HepG2 (cell line): ENCODE results near the gene CBX6. TPM values are rescaled to one million over a fixed set of nuclear protein-coding genes. Genes with fewer than 3 reads are reported as not detected.

Experiments used
- ATAC-seq: fragments of 200-7000 bp; cut with Tn5 transposase; 3 replicates; pipeline ENCODE4 v1.9.1; 2020; ENCODE audit warnings: mild to moderate bottlenecking, moderate library complexity
- BruUV-seq: library from RNA; stranded (reverse); fragments of 400-500 nt; replicated peaks from 2 replicates; lab custom pipeline; 2021; lab: Mats Ljungman, UMichigan
- CTCF ChIA-PET: fragments of 300-600 bp; formaldehyde crosslinking; extraction: SDS; loops from one replicate; lab custom pipeline; 2021; ENCODE audit warnings: low total read pairs, inconsistent platforms, low intra/inter-chr PET ratio; lab: Yijun Ruan, JAX
- POLR2A ChIA-PET: fragments of 350-600 bp; sonication (Branson Sonifier 250); formaldehyde crosslinking; loops from one replicate; lab custom pipeline; 2020; ENCODE audit warnings: antibody characterized with exemption, inconsistent platforms; lab: Yijun Ruan, JAX
- DNase-seq: peaks from one replicate; pipeline ENCODE4 v3.0.0-alpha.2; 2015; ENCODE audit warnings: low spot score
- FAIRE-seq: peaks from 3 replicates; lab custom pipeline; 2011; peaks lifted over from hg19 to GRCh38; lab: Jason Lieb, UNC
- H2AFZ ChIP-seq: one replicate; pipeline ENCODE4 v1.6.1; 2011; ENCODE audit warnings: low read length, inconsistent platforms
- H3K27ac ChIP-seq: fragments of 300-600 bp; 3 replicates; pipeline ENCODE4 v1.8.0; 2011; ENCODE audit warnings: mixed run types, mild to moderate bottlenecking, mixed read lengths, low read length, inconsistent platforms; ENCODE audit not compliant: insufficient read depth; ENCODE audit errors: extremely low read length
- H3K27me3 ChIP-seq, 2 experiments: fragments of 200-600 bp in 1 of 2; 2 replicates in 1 of 2; 3 replicates in 1 of 2; pipeline versions ENCODE4 v1.6.0 to v1.8.0; 2011; ENCODE audit warnings: low read length in 2 of 2, mild to moderate bottlenecking in 2 of 2, moderate library complexity in 2 of 2, inconsistent platforms in 1 of 2; ENCODE audit not compliant: insufficient read depth in 2 of 2, control insufficient read depth in 1 of 2
- H3K36me3 ChIP-seq, 2 experiments: fragments of 200-600 bp in 1 of 2; replicated peaks in 1 of 2; 2 replicates in 1 of 2; 3 replicates in 1 of 2; pipeline versions ENCODE4 v1.5.1 to v1.8.0; 2011; ENCODE audit warnings: low read length in 2 of 2, inconsistent platforms in 1 of 2; ENCODE audit not compliant: insufficient read depth in 2 of 2, control insufficient read depth in 1 of 2
- H3K4me1 ChIP-seq: 2 replicates; pipeline ENCODE4 v1.5.1; 2012; ENCODE audit warnings: low read length, inconsistent platforms; ENCODE audit not compliant: insufficient read depth
- H3K4me2 ChIP-seq: 2 replicates; pipeline ENCODE4 v1.6.0; 2011; ENCODE audit warnings: low read depth, low read length, inconsistent platforms
- H3K4me3 ChIP-seq, 3 experiments: fragments of 200-600 bp in 1 of 3; sonication (generic), shearing (Covaris generic) in 1 of 3; replicated peaks in 1 of 3; 2 replicates each; pipeline ENCODE4 v1.5.1; 2011 to 2016; ENCODE audit warnings: low read length in 3 of 3, inconsistent platforms in 2 of 3, low read depth in 2 of 3, mild to moderate bottlenecking in 2 of 3, control low read depth in 1 of 3, mixed read lengths in 1 of 3; ENCODE audit not compliant: insufficient read depth in 1 of 3
- H3K79me2 ChIP-seq: one replicate; pipeline ENCODE4 v1.6.1; 2011; ENCODE audit warnings: low read length, inconsistent platforms; ENCODE audit not compliant: insufficient read depth
- H3K9ac ChIP-seq: 2 replicates; pipeline ENCODE4 v1.6.0; 2011; ENCODE audit warnings: mild to moderate bottlenecking, low read depth, low read length, inconsistent platforms; ENCODE audit not compliant: insufficient read depth
- H3K9me3 ChIP-seq: 2 replicates; pipeline ENCODE4 v1.5.1; 2012; ENCODE audit warnings: mild to moderate bottlenecking, low read length
- H4K20me1 ChIP-seq: 2 replicates; pipeline ENCODE4 v1.6.0; 2011; ENCODE audit warnings: inconsistent platforms, mild to moderate bottlenecking, low read length, moderate library complexity; ENCODE audit not compliant: insufficient read depth
- AHR ChIP-seq: IDR thresholded peaks from 2 replicates; pipeline ENCODE4 v1.6.1; 2018; ENCODE audit warnings: missing genetic modification reagents, missing compliant biosample characterization
- CC2D1A ChIP-seq: sonication (generic); formaldehyde crosslinking; IDR thresholded peaks from 2 replicates; pipeline ENCODE4 v1.8.1; 2023; ENCODE audit warnings: mild to moderate bottlenecking, missing genetic modification reagents
- FOXK1 ChIP-seq: sonication (generic); formaldehyde crosslinking; IDR thresholded peaks from 2 replicates; pipeline ENCODE4 v1.4.0; 2020; ENCODE audit warnings: low read depth, missing genetic modification reagents, borderline replicate concordance
- GTF2F1 ChIP-seq: fragments of 150-350 bp; IDR thresholded peaks from 2 replicates; pipeline ENCODE4 v1.6.1; 2014; ENCODE audit warnings: low read length
- HNRNPK ChIP-seq: fragments of 200-400 bp; formaldehyde crosslinking; IDR thresholded peaks from 2 replicates; pipeline ENCODE4 v1.6.1; 2018; ENCODE audit warnings: low read length, low read depth, moderate library complexity, mild to moderate bottlenecking; ENCODE audit not compliant: poor library complexity, severe bottlenecking
- NFIB ChIP-seq: sonication (generic); formaldehyde crosslinking; IDR thresholded peaks from 2 replicates; pipeline ENCODE4 v1.9.0; 2021; ENCODE audit warnings: missing genetic modification reagents, mild to moderate bottlenecking, borderline replicate concordance
- PAWR ChIP-seq: sonication (generic); formaldehyde crosslinking; IDR thresholded peaks from 2 replicates; pipeline ENCODE4 v1.4.0; 2020; ENCODE audit warnings: missing genetic modification reagents, mild to moderate bottlenecking, borderline replicate concordance
- RARA ChIP-seq: IDR thresholded peaks from 2 replicates; pipeline ENCODE4 v1.6.1; 2016; ENCODE audit warnings: missing genetic modification reagents, missing compliant biosample characterization
- RFXAP ChIP-seq: sonication (generic); formaldehyde crosslinking; IDR thresholded peaks from 2 replicates; pipeline ENCODE4 v1.4.0; 2020; ENCODE audit warnings: missing genetic modification reagents, borderline replicate concordance
- TRIM24 ChIP-seq: sonication (generic); formaldehyde crosslinking; IDR thresholded peaks from 2 replicates; pipeline ENCODE4 v1.8.0; 2022; ENCODE audit warnings: mild to moderate bottlenecking, missing genetic modification reagents
- ZNF160 ChIP-seq: sonication (generic); formaldehyde crosslinking; IDR thresholded peaks from 2 replicates; pipeline ENCODE4 v1.8.0; 2022; ENCODE audit warnings: mild to moderate bottlenecking, inconsistent platforms, missing genetic modification reagents
- WGBS: methylation state at CpG from one replicate; pipeline ENCODE4 v1.1.6; 2017; ENCODE audit warnings: low lambda C conversion rate; 5-methylcytosine and 5-hydroxymethylcytosine counted together
- in situ Hi-C: cut with HindIII; loops from 2 replicates; pipeline ENCODE4 v1.10.0; 2017; ENCODE audit warnings: low pct_unique_long_range_greater_than_20kb; ENCODE audit not compliant: extremely low pct_ligation_motif_present
- intact Hi-C: fragments of 100-400 bp; cut with micrococcal nuclease; formaldehyde crosslinking; loops from one replicate; pipeline ENCODE4 v1.10.0; 2022; ENCODE audit not compliant: unreplicated experiment
- polyA plus RNA-seq, 8 experiments: library from polyadenylated mRNA; depleted of rRNA in 3 of 8; stranded (reverse) in 7 of 8; unstranded in 1 of 8; fragments of >200 nt; fragmentation: Illumina TruSeq in 4 of 8; extraction: Trizol in 4 of 8; gene quantifications; 2 replicates each; pipeline versions ENCODE4 v1.2.1 to v1.2.3, GENCODE V29; 2011 to 2016; ENCODE audit warnings: low read depth in 4 of 8, missing spikeins in 1 of 8, mixed read lengths in 1 of 8; ENCODE audit not compliant: insufficient read depth in 1 of 8
- total RNA-seq, 5 experiments: library from RNA; depleted of rRNA; stranded (reverse); fragments of >200 nt; fragmentation: Illumina TruSeq; extraction: Trizol; gene quantifications; 2 replicates each; pipeline ENCODE4 v1.2.3, GENCODE V29; 2016; ENCODE audit warnings: low read depth in 1 of 5
- TF ChIP-seq, protein P1 (sequence below): sonication (generic); formaldehyde crosslinking; IDR thresholded peaks from 2 replicates; pipeline ENCODE4 v1.5.1; 2020; ENCODE audit warnings: mild to moderate bottlenecking, missing genetic modification reagents
- TF ChIP-seq, protein P2 (sequence below): sonication (generic); formaldehyde crosslinking; IDR thresholded peaks from 2 replicates; pipeline ENCODE4 v1.5.0; 2020; ENCODE audit warnings: mild to moderate bottlenecking, missing genetic modification reagents, moderate library complexity

CBX6 gene
- total and polyA plus RNA-seq, 2 of the 13 experiments (the other 11 are each of a cell fraction or from before 2014, with no cell fraction given): 1.7 to 6.5 TPM

DNA sequence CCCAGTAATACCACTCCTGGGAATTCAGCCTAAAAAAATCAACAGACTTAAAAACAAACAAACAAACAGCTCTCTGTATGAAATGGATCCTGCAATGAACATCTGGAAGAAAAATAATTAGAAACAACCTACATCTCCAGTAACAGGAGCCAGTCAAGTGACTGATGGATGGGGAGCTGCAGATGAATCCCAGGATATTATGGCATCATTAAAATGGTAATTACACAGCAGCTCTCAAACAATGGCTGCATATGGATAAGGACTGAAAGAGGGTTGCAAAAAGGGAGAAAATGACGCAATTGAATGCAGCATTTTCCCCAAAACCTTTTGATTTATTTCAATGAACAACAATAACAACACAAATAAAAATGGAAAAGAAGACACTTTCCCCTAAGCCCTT, 32.3 kb downstream of the CBX6 start:
- intact Hi-C loops: loop anchor here (10.0 kb wide), 1 partner anchor 75 kb away; no protein-coding TSS in a partner anchor
- no TSS peak for BruUV-seq
- H3K79me2 ChIP-seq: no peaks in the 10 kb centered on the region
- TF ChIP-seq NFIB (CRISPR knock-in tag): no peak
- no peak for TF ChIP-seq FOXK1 (CRISPR knock-in tag)
- no peak for TF ChIP-seq CC2D1A (CRISPR knock-in tag)
- TF ChIP-seq, protein P1, sequence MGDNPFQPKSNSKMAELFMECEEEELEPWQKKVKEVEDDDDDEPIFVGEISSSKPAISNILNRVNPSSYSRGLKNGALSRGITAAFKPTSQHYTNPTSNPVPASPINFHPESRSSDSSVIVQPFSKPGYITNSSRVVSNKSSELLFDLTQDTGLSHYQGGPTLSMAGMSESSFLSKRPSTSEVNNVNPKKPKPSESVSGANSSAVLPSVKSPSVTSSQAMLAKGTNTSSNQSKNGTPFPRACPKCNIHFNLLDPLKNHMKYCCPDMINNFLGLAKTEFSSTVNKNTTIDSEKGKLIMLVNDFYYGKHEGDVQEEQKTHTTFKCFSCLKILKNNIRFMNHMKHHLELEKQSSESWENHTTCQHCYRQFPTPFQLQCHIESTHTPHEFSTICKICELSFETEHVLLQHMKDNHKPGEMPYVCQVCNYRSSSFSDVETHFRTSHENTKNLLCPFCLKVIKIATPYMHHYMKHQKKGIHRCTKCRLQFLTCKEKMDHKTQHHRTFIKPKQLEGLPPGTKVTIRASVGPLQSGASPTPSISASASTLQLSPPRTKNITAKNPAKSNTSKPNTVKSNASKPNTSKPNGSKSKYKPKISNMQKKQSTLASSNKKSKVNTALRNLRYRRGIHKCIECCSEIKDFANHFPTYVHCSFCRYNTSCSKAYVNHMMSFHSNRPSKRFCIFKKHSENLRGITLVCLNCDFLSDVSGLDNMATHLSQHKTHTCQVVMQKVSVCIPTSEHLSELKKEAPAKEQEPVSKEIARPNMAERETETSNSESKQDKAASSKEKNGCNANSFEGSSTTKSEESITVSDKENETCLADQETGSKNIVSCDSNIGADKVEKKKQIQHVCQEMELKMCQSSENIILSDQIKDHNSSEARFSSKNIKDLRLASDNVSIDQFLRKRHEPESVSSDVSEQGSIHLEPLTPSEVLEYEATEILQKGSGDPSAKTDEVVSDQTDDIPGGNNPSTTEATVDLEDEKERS (CRISPR knock-in tag): no peak
- no peak for TF ChIP-seq TRIM24 (CRISPR knock-in tag)
- no peak for TF ChIP-seq RFXAP
- TF ChIP-seq, protein P2, sequence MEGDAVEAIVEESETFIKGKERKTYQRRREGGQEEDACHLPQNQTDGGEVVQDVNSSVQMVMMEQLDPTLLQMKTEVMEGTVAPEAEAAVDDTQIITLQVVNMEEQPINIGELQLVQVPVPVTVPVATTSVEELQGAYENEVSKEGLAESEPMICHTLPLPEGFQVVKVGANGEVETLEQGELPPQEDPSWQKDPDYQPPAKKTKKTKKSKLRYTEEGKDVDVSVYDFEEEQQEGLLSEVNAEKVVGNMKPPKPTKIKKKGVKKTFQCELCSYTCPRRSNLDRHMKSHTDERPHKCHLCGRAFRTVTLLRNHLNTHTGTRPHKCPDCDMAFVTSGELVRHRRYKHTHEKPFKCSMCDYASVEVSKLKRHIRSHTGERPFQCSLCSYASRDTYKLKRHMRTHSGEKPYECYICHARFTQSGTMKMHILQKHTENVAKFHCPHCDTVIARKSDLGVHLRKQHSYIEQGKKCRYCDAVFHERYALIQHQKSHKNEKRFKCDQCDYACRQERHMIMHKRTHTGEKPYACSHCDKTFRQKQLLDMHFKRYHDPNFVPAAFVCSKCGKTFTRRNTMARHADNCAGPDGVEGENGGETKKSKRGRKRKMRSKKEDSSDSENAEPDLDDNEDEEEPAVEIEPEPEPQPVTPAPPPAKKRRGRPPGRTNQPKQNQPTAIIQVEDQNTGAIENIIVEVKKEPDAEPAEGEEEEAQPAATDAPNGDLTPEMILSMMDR (CRISPR knock-in tag): no peak
- no peak for TF ChIP-seq HNRNPK
- no peak for TF ChIP-seq PAWR (CRISPR knock-in tag)
- TF ChIP-seq RARA (CRISPR knock-in tag): no peak
- no peak for TF ChIP-seq AHR (CRISPR knock-in tag)
- no peak for TF ChIP-seq ZNF160 (CRISPR knock-in tag)
- TF ChIP-seq GTF2F1: no peak
- TF ChIP-seq, all 625 proteins: peak for 0
- Histone ChIP-seq H3K9me3 (no peaks in the 10 kb centered on the region), H4K20me1 (no peaks in the 10 kb centered on the region), H3K36me3 (no peaks in the 10 kb centered on the region), H3K9ac (no peak overlapping the region), H2AFZ (no peak overlapping the region), H3K4me2 (no peak overlapping the region), H3K4me3 (no peak overlapping the region), H3K27ac (no peak overlapping the region), H3K4me1 (peaks cover 50% of the 10 kb centered on the region), H3K27me3 (no peaks in the 10 kb centered on the region)
- FAIRE-seq (no peak), ATAC-seq (no peak), DNase-seq (no peak)
- 92% methylated on average over 1 of the region's 1 CpG for WGBS
- CTCF ChIA-PET: no interaction called here
- in situ Hi-C loops: no loop called here
- POLR2A ChIA-PET: interaction anchor here (0.7 kb wide), 1 partner anchor 14 kb away, joined by 3 read pairs; no protein-coding TSS in a partner anchor
